Prostate gland (tissue), 2 donors: ENCODE results near the gene GANAB. TPM values are rescaled to one million over a fixed set of nuclear protein-coding genes. Genes with fewer than 3 reads are reported as not detected.

Source experiments
- DNase-seq: peaks from one replicate; pipeline ENCODE4 v3.0.0-alpha.2; 2019; ENCODE audit warnings: low spot score
- H3K27ac ChIP-seq, 2 donors: fragments of 200-600 bp; sonication (generic); 2 replicates each; pipeline ENCODE4 v1.5.1; 2017 to 2019
- H3K27me3 ChIP-seq: fragments of 200-600 bp; sonication (generic); replicated peaks from 2 replicates; pipeline ENCODE4 v1.5.1; 2019; ENCODE audit not compliant: insufficient read depth
- H3K36me3 ChIP-seq, 2 donors: fragments of 200-600 bp; sonication (generic); 1 replicate in 1 of 2; 2 replicates in 1 of 2; pipeline versions ENCODE4 v1.5.1 to v1.8.1; 2017 to 2019
- H3K4me1 ChIP-seq: fragments of 200-600 bp; sonication (generic); replicated peaks from 2 replicates; pipeline ENCODE4 v1.5.1; 2019
- H3K4me3 ChIP-seq, 2 donors: fragments of 200-600 bp; sonication (generic); 2 replicates each; pipeline ENCODE4 v1.5.1; 2017 to 2019
- H3K9me3 ChIP-seq: fragments of 200-600 bp; sonication (generic); 2 replicates; pipeline ENCODE4 v1.5.1; 2017
- CTCF ChIP-seq, 4 experiments: fragments of 200-600 bp in 2 of 4; fragments of 450-650 bp in 2 of 4; sonication (generic) in 2 of 4; IDR thresholded peaks; 1 replicate in 3 of 4; 2 replicates in 1 of 4; pipeline ENCODE4 v1.5.1; 2016 to 2019; ENCODE audit warnings: antibody characterized with exemption in 4 of 4, mild to moderate bottlenecking in 2 of 4, moderate library complexity in 2 of 4
- POLR2A ChIP-seq: fragments of 450-650 bp; IDR thresholded peaks from one replicate; pipeline ENCODE4 v1.6.1; 2016; ENCODE audit warnings: antibody characterized with exemption, mild to moderate bottlenecking
- POLR2AphosphoS5 ChIP-seq: sonication (generic); formaldehyde crosslinking; IDR thresholded peaks from one replicate; pipeline ENCODE4 v1.6.1; 2017; ENCODE audit warnings: antibody characterized with exemption
- WGBS: methylation state at CpG from one replicate; pipeline ENCODE4 v1.1.5; 2018; 5-methylcytosine and 5-hydroxymethylcytosine counted together
- intact Hi-C: fragments of 100-400 bp; cut with DNase I; formaldehyde crosslinking; loops from one replicate; pipeline ENCODE4 v1.14.2; 2022
- total RNA-seq, 2 donors: library from RNA; depleted of rRNA; stranded (reverse); fragments of >200 nt; gene quantifications; one replicate each; pipeline ENCODE4 v1.1.0, GENCODE V29; 2016

The GANAB gene
- total RNA-seq, 2 donors from 2014 or later = 163 to 199 TPM

GRCh38 chr11:62614275-62614674, 32.1 kb downstream of the GANAB start:
- 71% methylated on average over 8 of the region's 8 CpGs for WGBS
- Histone ChIP-seq H3K27ac (peak overlapping the region in 1 of 2 donors; percentile 97), H3K4me3 (no peak overlapping the region), H3K9me3 (no peaks in the 10 kb centered on the region), H3K27me3 (no peaks in the 10 kb centered on the region), H3K36me3 (no peaks in the 10 kb centered on the region), H3K4me1 (peaks cover 3% of the 10 kb centered on the region)
- DNase-seq = no peak
- intact Hi-C loops = loop anchor here (5.0 kb wide), 1 partner anchor 67 kb away; the partner anchor contains the start of gene AHNAK
- TF ChIP-seq CTCF (IDR thresholded peaks at IDR 0.05) = no peak

- Histone ChIP-seq H3K4me1 (peaks cover 3% of the 10 kb centered on the region), H3K27ac (peak overlapping the region; percentile 97 to 98), H3K27me3 (no peaks in the 10 kb centered on the region), H3K9me3 (no peaks in the 10 kb centered on the region), H3K4me3 (peak overlapping the region in 1 of 2 donors; percentile 75), H3K36me3 (no peaks in the 10 kb centered on the region)
- intact Hi-C loops = loop anchor here (5.0 kb wide), 1 partner anchor 66 kb away; the partner anchor contains the start of gene AHNAK
- no peak for DNase-seq
- 46% methylated on average over 7 of the region's 15 CpGs for WGBS
- TF ChIP-seq CTCF (IDR thresholded peaks at IDR 0.05) (no peak), POLR2AphosphoS5 (no peak), POLR2A (no peak)
Observed at GRCh38 chr11:62613291-62613778, 33.1 kb downstream of the GANAB start.

DNA sequence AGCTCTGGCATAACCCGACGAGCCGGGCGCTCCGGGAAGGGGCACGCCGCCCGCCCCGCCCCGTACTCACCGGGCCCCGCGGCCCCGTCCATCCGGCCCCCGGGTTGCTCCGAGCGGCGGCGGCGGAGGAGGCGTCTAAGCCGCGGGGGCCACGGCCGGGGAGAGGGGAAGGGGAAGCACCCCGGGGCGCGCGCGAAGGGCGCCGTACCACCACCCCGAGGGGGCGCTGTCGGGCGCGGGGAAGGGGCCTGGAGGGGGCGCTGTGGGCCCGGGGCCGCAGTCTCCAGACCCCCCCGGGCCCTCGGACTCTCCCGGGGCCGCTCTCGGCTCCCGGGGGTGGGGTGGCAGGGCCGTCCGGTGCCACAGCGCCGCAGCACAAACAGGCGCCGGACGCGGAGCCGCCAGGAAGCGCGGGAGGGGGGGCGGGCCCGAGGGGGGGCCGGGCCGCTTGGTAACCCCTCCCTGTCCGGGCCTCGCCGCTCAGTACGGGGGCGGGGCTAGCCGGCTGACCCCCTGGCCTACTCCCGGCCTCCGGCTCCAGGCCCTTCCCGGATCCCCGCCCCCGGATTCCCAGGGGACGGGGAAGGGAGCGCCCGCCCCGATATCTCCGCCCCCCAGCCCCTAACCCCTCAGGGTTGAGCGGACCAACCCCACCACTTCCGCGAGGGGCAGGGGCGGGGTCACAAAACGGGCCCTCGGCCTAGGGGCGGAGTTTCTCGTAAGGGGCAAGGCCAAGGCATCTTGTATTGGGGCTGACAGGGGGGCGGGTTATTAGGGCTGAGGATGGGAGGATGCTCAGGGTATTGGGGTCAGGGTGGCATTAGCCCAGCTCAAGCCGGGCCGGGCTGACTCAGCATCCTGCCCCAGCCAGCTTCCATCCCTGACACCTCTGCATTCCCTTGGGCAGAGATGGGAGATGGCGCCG, 33.8 kb downstream of the GANAB start, which contains the start of the genes EML3 and ROM1:
Gene EML3, minus strand, starts transcription at position 410 of the 925 bp plus-strand sequence. Its CDS starts 318 bp downstream, at position 92.
Gene ROM1, plus strand, starts transcription at position 892 of the 925 bp plus-strand sequence. Its CDS starts 25 bp downstream, at position 917.
- peak within 1 kb of the TSS; percentile 75 for H3K4me3 ChIP-seq
- no peaks in the 10 kb centered on the region for H3K36me3 ChIP-seq
- no peaks in the 10 kb centered on the region for H3K9me3 ChIP-seq
- peak; percentile 90 to 97 (median 92) for TF ChIP-seq CTCF (IDR thresholded peaks at IDR 0.05)
- peak; percentile 7 for TF ChIP-seq POLR2A
- TF ChIP-seq POLR2AphosphoS5 = peak; percentile 56
- peak within 1 kb of the TSS; percentile 97 to 98 for H3K27ac ChIP-seq
- peak; percentile 76 for DNase-seq
- intact Hi-C loops = loop anchor here (5.0 kb wide), 1 partner anchor 65 kb away; the partner anchor contains the start of gene AHNAK
- WGBS = 3% methylated on average over 29 of the region's 91 CpGs
- peaks cover 3% of the 10 kb centered on the region for H3K4me1 ChIP-seq
- no peaks in the 10 kb centered on the region for H3K27me3 ChIP-seq

- Histone ChIP-seq H3K4me1 (peaks cover 3% of the 10 kb centered on the region), H3K4me3 (peak overlapping the region; percentile 75), H3K27ac (peak overlapping the region; percentile 97 to 98), H3K9me3 (no peaks in the 10 kb centered on the region), H3K27me3 (no peaks in the 10 kb centered on the region), H3K36me3 (no peaks in the 10 kb centered on the region)
- DNase-seq = no peak
- intact Hi-C loops = loop anchor here (5.0 kb wide), 1 partner anchor 65 kb away; the partner anchor contains the start of gene AHNAK
- WGBS = 1% methylated on average over 30 of the region's 34 CpGs
- TF ChIP-seq POLR2A = no peak
- peak in 1 of 4 experiments; percentile 8 for TF ChIP-seq CTCF (IDR thresholded peaks at IDR 0.05)
Observed at GRCh38 chr11:62611705-62612365, 34.6 kb downstream of the GANAB start.
